Cardiac septum (tissue), 1 donor: ENCODE results near the gene CEL. TPM values are rescaled to one million over a fixed set of nuclear protein-coding genes. Genes with fewer than 3 reads are reported as not detected.
A peak's percentile ranks its signal among the peaks of the same experiment; 100 is the strongest.
"Not testable (repeated sequence)": the region's sequence is repeated elsewhere in the genome, so short reads cannot be mapped to it uniquely, and the experiment has no call there.

Experiments
- DNase-seq: peaks from one replicate; pipeline ENCODE4 v3.0.0-alpha.2; 2020; ENCODE audit warnings: low spot score
- intact Hi-C: fragments of 100-400 bp; cut with DNase I; formaldehyde crosslinking; loops from one replicate; pipeline ENCODE4 v1.14.0; 2022
- long read RNA-seq: library from polyadenylated mRNA; unstranded; transcript quantifications from one replicate; pipeline ENCODE4 v2.0.0, GENCODE V29; 2021
- total RNA-seq: library from RNA; stranded (reverse); fragmentation: NEBNext Ultra II Directional; extraction: Animal tissue kit (Norgen Biotek cat#: 25700); gene quantifications from one replicate; pipeline ENCODE4 v1.2.1, GENCODE V29; 2021
- donor health status: DM: no; HTN: no; CAD: no.

Gene CEL
- 0.59 TPM for total RNA-seq
- long read RNA-seq, partial matches to known transcripts, result 0 of 1 reads
- long read RNA-seq, other reads (novel, unspliced or antisense), result 1 of 1 reads

- intact Hi-C loops, DNase-seq: not testable (repeated sequence)
Measured at GRCh38 chr9:133061764-133062145, at the start of gene CEL. CEL (plus strand) TSS chr9:133061981; CDS start chr9:133062003, 22 bp downstream.

- DNase-seq, result no peak
- intact Hi-C loops, result no loop called here
Measured at GRCh38 chr9:133014696-133015095, 47.1 kb upstream of the CEL start.

GRCh38 chr9:133023117-133023890 lies 38.5 kb upstream of the CEL start:
- intact Hi-C loops, result no loop called here
- DNase-seq, result no peak

- intact Hi-C loops, result no loop called here
- DNase-seq, result peak; percentile 14
Measured at GRCh38 chr9:133026426-133026825, 35.4 kb upstream of the CEL start.

- intact Hi-C loops, result no loop called here
- DNase-seq, result peak; percentile 57
Measured at GRCh38 chr9:133027134-133027533, 34.6 kb upstream of the CEL start.

- no peak for DNase-seq
- intact Hi-C loops, result no loop called here
Measured at GRCh38 chr9:133028221-133028620, 33.6 kb upstream of the CEL start.

- DNase-seq, result no peak
- intact Hi-C loops, result loop anchor here (5.0 to 10.0 kb wide), 2 partner anchors 117 to 445 kb away; partner anchors contain the start of gene SLC2A6
Measured at GRCh38 chr9:133029994-133030316, 31.8 kb upstream of the CEL start.

GRCh38 chr9:133030317-133031129 lies 31.3 kb upstream of the CEL start, which contains the start of gene GTF3C5:
GTF3C5 (plus strand) TSS chr9:133030997; CDS start chr9:133031012, 15 bp downstream.
- DNase-seq, result peak; percentile 96
- intact Hi-C loops, result loop anchor here (5.0 to 10.0 kb wide), 2 partner anchors 117 to 444 kb away; partner anchors contain the start of gene SLC2A6

- intact Hi-C loops, result loop anchor here (5.0 to 10.0 kb wide), 2 partner anchors 116 to 444 kb away; partner anchors contain the start of gene SLC2A6
- DNase-seq, result no peak
Measured at GRCh38 chr9:133031130-133031422, 30.7 kb upstream of the CEL start.

GRCh38 chr9:133031496-133031911 lies 30.3 kb upstream of the CEL start:
- DNase-seq, result peak; percentile 38
- intact Hi-C loops, result loop anchor here (5.0 to 10.0 kb wide), 2 partner anchors 116 to 443 kb away; partner anchors contain the start of gene SLC2A6

GRCh38 chr9:133032171-133032570 lies 29.6 kb upstream of the CEL start:
- intact Hi-C loops, result loop anchor here (5.0 to 10.0 kb wide), 2 partner anchors 115 to 443 kb away; partner anchors contain the start of gene SLC2A6
- peak; percentile 17 for DNase-seq

- intact Hi-C loops, result loop anchor here (10.0 kb wide), 1 partner anchor 439 kb away; the partner anchor contains the start of gene SLC2A6
- DNase-seq, result peak; percentile 2
Measured at GRCh38 chr9:133035669-133036068, 26.1 kb upstream of the CEL start.

GRCh38 chr9:133037775-133038515 lies 23.8 kb upstream of the CEL start:
- intact Hi-C loops, result loop anchor here (10.0 kb wide), 1 partner anchor 437 kb away; the partner anchor contains the start of gene SLC2A6
- no peak for DNase-seq

GRCh38 chr9:133040892-133041479 lies 20.8 kb upstream of the CEL start:
- intact Hi-C loops, result loop anchor here (5.0 kb wide), 1 partner anchor 61 kb away; no protein-coding TSS in a partner anchor
- not testable (repeated sequence) for DNase-seq

GRCh38 chr9:133041958-133042357 lies 19.8 kb upstream of the CEL start:
- intact Hi-C loops, result loop anchor here (5.0 kb wide), 1 partner anchor 60 kb away; no protein-coding TSS in a partner anchor
- DNase-seq, result no peak

- DNase-seq, result no peak
- intact Hi-C loops, result loop anchor here (5.0 kb wide), 1 partner anchor 60 kb away; no protein-coding TSS in a partner anchor
Measured at GRCh38 chr9:133042676-133043075, 19.1 kb upstream of the CEL start.

GRCh38 chr9:133043449-133044035 lies 18.2 kb upstream of the CEL start:
- intact Hi-C loops, result loop anchor here (5.0 kb wide), 1 partner anchor 59 kb away; no protein-coding TSS in a partner anchor
- DNase-seq, result no peak

GRCh38 chr9:133044125-133044524 lies 17.7 kb upstream of the CEL start:
- DNase-seq, result no peak
- intact Hi-C loops, result loop anchor here (5.0 kb wide), 1 partner anchor 58 kb away; no protein-coding TSS in a partner anchor
